Measurements from ENCODE around the gene CCDC141.

The CCDC141 gene

DNA sequence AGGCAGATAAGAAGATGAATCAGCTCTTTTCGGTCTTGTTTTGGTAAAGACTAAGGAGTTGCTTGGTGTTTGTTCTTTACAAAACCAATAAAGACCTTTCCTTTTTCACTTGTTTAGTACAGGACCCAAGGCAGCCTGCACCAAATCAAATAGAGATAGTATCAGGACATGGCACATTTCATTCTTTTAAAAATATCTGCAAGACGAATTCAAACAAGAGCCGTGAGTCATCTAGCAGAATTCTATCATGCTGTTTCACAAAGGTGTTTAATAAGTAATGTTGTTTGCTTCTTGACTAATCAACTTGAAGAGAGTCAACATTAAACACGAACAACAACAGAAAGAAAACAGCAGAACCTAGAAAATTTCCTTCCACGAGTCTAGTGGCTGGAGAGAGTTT, 139.9 kb downstream of the CCDC141 start:
- no peak for DNase-seq

DNA sequence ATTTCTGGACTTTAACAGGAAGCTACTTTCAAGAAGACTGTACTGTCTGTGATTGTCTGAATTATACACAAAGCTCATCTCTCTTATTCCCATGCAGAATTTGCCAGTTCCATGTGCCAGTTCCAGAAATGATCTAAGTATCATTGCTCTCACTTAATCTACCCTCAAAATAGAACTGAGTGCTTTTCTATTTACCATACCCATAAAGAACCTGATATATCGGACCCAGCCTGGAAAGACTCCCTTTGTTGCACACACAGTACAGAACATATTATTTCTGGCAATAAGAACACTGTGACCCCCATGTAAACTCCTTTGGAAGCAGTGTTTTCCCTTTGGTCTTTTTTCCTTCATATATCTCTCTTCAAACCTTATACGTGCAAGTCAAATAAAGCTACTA, 140.4 kb downstream of the CCDC141 start:
- no peak for DNase-seq

DNA sequence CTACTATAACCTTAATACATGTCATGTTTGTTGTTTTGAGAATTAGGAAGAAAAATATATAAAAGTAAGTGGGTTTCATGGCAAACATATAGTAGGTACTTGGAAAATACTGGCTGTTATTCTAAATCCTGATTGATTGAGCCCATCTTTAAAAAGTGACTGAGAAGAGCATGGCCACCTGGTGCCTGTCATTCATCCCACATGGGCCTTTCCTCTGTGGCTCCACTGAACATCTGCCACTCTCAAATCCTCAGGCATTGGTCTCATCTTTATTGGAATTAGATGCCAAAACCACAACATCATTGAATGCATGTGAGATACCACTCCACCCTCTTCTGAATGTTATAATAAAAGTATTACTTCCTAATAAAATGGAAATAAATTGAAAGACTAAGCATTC, 141.1 kb downstream of the CCDC141 start:
- DNase-seq: no peak

DNA sequence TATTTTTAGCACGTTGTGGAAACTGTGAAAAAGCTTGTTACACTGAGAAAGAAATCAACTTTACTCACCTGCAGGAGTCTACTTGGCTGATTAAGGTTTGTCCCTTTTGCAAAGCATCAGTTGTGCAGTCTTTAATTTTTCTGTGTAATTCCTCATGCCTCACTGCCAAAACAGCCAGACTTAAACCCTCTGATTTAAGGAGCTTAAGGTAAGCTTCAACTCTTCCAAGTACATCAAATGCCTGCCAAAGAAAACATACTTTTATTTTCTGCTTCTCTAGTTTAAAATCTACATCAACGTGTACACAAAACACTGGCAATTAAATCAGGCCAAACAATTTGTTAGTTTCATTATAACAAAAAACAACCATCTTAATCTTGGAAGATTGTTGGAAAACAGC, 144.7 kb downstream of the CCDC141 start:
- DNase-seq: no peak

GRCh38 chr2:178899656-178900055, 150.3 kb downstream of the CCDC141 start:
- DNase-seq: no peak

DNA sequence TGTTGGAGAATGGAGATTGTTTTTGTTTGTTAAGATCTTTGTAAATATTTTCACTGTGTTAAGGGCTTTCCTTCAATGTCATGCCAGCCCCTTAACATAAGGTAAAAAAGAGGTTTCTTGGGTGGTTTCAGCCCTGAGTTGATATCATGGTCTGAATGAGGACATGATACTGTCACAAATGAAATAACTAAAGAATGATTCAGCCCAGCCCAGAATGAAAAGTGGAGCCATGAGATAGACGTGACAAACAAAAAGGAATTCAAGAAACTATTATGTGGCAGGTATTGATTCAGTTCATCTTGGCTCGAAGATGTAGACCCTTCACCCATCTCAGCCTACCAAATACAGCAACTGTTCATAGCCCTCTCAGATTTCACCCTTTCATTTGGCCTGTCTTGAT, 154.1 kb downstream of the CCDC141 start:
- DNase-seq: no peak

- DNase-seq: no peak
Measured at GRCh38 chr2:178895171-178895570, 154.8 kb downstream of the CCDC141 start.

GRCh38 chr2:178892751-178893625, 156.9 kb downstream of the CCDC141 start:
- DNase-seq: no peak

- no peak for DNase-seq
Measured at GRCh38 chr2:178891959-178892485, 157.9 kb downstream of the CCDC141 start.

GRCh38 chr2:178891265-178891958, 158.5 kb downstream of the CCDC141 start:
- peak; percentile 55 to 70 for DNase-seq

GRCh38 chr2:178886006-178886405, 163.9 kb downstream of the CCDC141 start:
- DNase-seq: no peak

DNA sequence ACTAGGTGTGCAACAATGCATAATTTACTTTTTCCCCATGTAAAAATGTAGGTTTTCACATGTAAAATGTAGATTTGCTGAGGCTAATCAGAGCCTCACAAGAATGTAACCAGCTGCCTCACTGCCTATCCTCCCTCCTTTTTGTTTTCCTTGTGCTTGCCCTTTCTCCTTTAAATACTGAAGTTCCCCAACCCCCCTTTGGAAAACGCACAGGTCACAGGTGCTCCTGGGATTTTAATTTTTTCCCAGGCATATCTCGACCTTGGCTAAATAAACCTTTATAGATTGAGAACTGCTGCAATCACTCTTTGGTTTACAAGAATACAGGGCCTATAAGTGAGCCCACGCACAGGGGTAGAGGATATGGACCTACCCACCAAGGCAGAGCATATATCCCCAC, 165.5 kb downstream of the CCDC141 start:
- DNase-seq: no peak

DNA sequence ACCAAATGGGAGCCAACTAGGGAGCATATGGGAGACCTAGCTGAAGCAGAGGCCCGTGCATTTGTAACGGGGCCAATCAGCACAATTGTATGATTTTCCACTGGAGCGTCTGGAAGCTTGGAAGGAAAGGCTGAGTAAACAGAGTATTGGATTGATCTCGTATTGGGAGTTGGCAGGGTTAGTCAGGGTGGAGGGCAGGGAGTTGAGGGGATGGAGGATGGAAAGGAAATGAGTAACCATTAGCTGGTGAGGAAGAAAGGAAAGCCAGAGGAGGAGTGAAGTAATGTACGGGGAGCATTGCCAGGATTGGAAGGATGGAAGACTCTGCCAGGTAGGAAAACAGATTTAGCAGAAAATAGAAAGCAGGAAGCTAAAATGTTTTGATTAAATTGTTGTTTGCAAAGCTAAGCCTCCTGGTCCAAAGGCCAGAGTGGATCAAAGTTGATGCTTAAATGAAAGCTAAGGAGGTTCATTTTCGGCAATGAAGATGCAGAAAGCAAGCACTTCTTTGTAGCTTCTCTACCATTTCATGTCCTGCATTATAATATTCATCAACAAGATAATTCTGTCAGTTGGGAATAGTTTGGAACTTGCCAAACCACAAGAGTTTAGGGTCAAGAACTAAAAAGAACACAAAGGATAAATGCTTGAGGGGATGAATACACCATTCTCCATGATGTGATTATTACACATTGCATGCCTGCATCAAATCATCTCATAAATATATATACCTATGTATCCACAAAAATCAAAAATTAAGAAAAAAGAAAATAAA, 167.1 kb downstream of the CCDC141 start:
- no peak for DNase-seq

DNA sequence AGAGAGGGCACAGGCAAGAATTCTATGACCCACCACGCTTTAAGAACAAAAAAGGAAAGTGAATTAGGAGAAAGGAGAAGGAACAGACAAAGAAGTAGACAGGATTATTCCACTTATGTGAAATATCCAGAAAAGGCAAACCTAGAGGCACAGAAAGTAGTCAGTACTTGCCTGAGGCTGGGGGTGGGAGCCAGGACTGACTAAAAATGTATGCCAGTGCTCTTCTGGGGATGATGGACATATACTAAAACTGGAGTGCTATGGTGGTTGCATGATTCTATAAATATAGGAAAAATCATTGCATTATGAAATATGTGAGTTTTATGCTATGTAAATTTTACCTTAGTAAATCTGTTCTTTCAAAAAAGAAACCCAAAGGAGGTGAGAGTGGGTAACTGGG, 168.9 kb downstream of the CCDC141 start:
- DNase-seq: no peak

DNA sequence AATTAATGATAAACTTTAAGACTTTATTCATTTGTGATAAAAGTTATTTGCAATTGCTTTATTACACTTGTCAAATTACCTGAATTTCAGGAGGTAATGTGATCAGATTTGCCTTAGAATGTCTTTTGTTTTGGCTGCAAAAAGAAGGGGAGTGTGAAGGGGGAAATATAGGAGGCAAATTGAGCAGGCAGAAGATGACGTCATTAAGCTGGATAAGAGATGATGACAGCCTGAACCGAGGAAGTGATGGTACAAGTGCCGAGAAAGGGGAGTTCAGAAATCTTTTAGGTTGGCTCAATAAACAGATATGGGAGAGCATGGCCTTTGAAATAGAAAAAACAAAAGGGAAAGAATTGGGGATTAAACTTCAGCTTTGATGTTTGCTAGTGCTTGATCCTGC, 169.7 kb downstream of the CCDC141 start:
- DNase-seq: no peak

DNA sequence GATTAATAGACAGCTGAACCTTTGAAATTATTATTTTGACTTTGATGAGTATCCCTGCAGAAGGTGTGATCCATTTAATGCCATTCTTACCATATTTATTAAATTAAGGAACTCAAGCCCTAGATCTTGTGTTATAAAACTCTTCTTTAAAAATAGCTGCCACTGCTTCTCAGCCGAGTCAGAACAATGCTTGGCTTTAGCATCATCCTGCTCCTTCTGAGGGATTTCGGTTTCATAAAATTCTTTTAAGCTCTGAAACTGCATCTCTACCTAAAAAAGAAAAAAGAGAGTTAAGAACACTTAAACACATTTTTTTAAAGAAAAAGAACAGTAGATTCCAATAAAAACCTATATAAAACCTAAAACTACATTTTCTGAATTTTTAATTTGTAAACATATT, 172.1 kb downstream of the CCDC141 start:
- DNase-seq: no peak

GRCh38 chr2:178874529-178875240, 175.3 kb downstream of the CCDC141 start:
- no peak for DNase-seq

GRCh38 chr2:178873912-178874311, 176.0 kb downstream of the CCDC141 start:
- no peak for DNase-seq

GRCh38 chr2:178871536-178871935, 178.4 kb downstream of the CCDC141 start:
- no peak for DNase-seq

- DNase-seq: no peak
Measured at GRCh38 chr2:178870703-178871102, 179.2 kb downstream of the CCDC141 start.

DNA sequence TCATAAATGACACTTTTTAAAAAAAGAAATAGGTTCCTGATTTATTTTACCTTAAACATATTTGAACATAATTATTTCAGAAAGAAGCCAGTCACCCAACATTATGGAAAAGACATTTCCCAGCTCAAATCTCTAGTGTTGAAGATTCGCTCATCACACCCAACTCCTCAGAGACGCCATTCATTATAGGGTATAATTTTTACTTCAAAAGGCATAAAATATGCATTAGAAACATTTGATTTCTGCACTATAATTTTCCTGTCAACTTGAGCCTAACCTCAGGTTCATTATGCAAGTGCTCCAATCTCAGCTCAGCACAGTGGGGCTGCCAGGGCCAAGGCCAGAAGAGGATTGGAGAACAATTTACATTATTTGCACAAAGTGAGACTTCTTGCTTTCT, 183.9 kb downstream of the CCDC141 start:
- DNase-seq: no peak

DNA sequence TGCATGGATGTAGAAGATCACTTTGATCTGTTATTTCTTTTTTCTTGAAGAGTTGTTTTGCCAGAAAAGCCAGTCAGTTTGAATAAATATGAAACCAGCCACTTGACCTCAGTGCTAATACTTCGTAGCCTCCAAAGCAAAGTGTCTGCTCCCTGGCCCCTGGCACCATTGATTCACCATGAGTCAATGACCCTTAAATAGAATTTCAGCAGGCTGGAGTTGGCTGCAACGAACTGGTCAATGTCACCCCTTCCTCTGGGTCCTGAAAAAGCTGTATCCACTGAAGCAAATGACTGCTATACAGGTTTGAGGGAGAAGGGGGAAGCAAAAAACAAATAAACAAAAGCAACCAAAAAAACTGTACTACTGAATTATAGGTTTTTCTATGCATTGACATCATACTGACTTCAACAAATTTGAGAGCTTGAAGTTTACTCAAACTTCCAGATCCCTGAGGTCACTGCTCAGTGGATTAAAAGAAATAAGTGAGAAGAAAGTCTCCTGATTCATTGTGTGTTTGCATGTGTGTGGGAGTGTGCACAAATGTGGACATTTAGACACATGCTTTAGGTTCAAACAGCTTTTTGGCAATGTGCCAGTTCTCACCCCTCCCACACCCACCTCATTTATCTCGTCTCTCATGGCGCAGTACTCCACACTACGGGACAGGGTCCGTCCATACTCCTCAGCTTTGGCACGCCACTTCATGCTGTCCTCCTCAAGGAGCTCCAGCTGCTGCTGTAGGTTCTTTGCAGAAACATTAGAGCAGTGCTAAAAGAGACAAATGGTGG, 184.6 kb downstream of the CCDC141 start:
- no peak for DNase-seq

Data from activated CD4-positive, alpha-beta T cell treated with anti-CD3 and anti-CD28 coated beads, Interleukin-2, amount 50 U/mL, for 48 hours (primary cell).